CD4-positive, alpha-beta T cell treated with Interleukin-12 subunit alpha and Interleukin-12 subunit beta, for 1 hour (primary cell): Measurements from ENCODE around the gene CYP27B1.

ENCODE experiments used
- DNase-seq: peaks from one replicate; pipeline ENCODE4 v3.0.0-alpha.2; 2020

The CYP27B1 gene

GRCh38 chr12:57750561-57751431, 16.1 kb downstream of the CYP27B1 start:
- DNase-seq: no peak

GRCh38 chr12:57749061-57749460, 17.8 kb downstream of the CYP27B1 start:
- no peak for DNase-seq

- DNase-seq: no peak
Measured at GRCh38 chr12:57746025-57746424, 20.9 kb downstream of the CYP27B1 start.

GRCh38 chr12:57745485-57745881, 21.4 kb downstream of the CYP27B1 start:
- DNase-seq: no peak

GRCh38 chr12:57744777-57745484, 21.9 kb downstream of the CYP27B1 start, which contains the start of gene TSPAN31:
Gene TSPAN31 (plus strand): TSS chr12:57745039. CDS start chr12:57745155, 116 bp downstream.
- peak; percentile 96 for DNase-seq

GRCh38 chr12:57744194-57744776, 22.6 kb downstream of the CYP27B1 start:
- DNase-seq: peak; percentile 85

GRCh38 chr12:57743769-57744168, 23.1 kb downstream of the CYP27B1 start:
- DNase-seq: no peak

- DNase-seq: peak; percentile 88
Measured at GRCh38 chr12:57741844-57742738, 24.8 kb downstream of the CYP27B1 start.

- DNase-seq: no peak
Measured at GRCh38 chr12:57741413-57741789, 25.5 kb downstream of the CYP27B1 start.

- DNase-seq: peak; percentile 89
Measured at GRCh38 chr12:57740656-57741412, 26.0 kb downstream of the CYP27B1 start.

GRCh38 chr12:57739914-57740538, 26.9 kb downstream of the CYP27B1 start:
- no peak for DNase-seq

- DNase-seq: no peak
Measured at GRCh38 chr12:57739387-57739786, 27.5 kb downstream of the CYP27B1 start.

GRCh38 chr12:57738661-57739237, 28.1 kb downstream of the CYP27B1 start, which contains the start of gene AGAP2:
Gene AGAP2 (minus strand): TSS chr12:57738742. CDS start chr12:57738246, 496 bp downstream.
- no peak for DNase-seq

- no peak for DNase-seq
Measured at GRCh38 chr12:57737467-57738460, 29.1 kb downstream of the CYP27B1 start.

- no peak for DNase-seq
Measured at GRCh38 chr12:57736741-57737466, 30.0 kb downstream of the CYP27B1 start.

GRCh38 chr12:57735952-57736740, 30.7 kb downstream of the CYP27B1 start:
- DNase-seq: no peak

- DNase-seq: no peak
Measured at GRCh38 chr12:57735198-57735855, 31.6 kb downstream of the CYP27B1 start.
